ENCODE data around the gene SNAPIN. TPM values are rescaled to one million over a fixed set of nuclear protein-coding genes. Genes with fewer than 3 reads are reported as not detected.
A peak's percentile ranks its signal among the peaks of the same experiment; 100 is the strongest.

SNAPIN gene
- total RNA-seq, 1 experiment from 2014 or later: 23.4 TPM

DNA sequence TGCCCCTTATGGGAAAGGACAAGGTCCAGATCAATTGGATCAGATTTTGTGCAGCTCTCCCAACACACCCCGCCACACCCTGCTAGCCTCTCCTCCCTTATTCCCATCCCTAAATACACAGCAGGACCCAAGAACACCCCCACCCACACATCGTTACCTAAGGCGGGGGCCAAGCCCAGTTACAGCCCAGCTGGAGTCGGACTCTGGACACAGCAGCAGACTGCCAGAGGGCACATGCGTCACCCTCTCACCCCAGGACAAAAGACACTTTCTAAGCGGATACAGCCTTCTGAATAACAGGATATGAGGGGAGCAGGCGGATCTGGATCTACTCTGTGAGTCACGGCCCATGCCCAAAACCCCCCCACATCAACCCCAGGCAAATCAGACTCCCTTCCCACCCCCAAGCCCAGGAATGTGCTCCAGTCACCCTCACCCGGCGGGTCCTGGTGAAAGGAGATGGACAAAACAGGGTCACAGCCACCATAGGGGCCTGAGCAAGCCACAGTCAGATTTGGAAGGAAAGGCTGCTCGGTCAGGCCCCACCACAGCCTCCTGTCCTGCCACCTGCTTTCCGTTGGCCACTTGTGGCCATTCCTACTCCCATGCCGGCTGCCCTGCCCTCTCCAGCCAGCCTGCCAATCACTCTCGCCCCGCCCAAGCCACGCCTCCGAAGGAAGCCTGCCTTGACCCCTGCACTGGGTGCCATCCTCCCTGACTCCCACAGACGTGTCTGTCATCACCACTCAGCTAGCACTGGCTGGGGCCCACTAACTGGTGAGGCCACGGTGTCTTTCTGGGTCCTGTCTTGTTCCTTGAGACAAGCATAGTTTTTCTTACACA is 49.5 kb upstream of the SNAPIN start:
- Mint-ChIP-seq H3K4me1 (peaks cover 64% of the 10 kb centered on the region), H3K27me3 (ENCODE audit: low read depth) (no peaks in the 10 kb centered on the region; the same call in 1 of the 2 replicates), H3K9me3 (no peaks in the 10 kb centered on the region), H3K4me3 (peak overlapping the region; percentile 29), H3K27ac (peak overlapping the region; percentile 90; the same call in 1 of the 2 replicates), H3K36me3 (no peaks in the 10 kb centered on the region)
- TF ChIP-seq SP1 (CRISPR knock-in tag; conservative IDR thresholded peaks at IDR 0.05) (0 out of 2 replicates have a peak, but pooled peaks have one; percentile 19), GABPB1 (CRISPR knock-in tag; IDR thresholded peaks at IDR 0.05) (peak; percentile 48)
- TF ChIP-seq, protein P1, sequence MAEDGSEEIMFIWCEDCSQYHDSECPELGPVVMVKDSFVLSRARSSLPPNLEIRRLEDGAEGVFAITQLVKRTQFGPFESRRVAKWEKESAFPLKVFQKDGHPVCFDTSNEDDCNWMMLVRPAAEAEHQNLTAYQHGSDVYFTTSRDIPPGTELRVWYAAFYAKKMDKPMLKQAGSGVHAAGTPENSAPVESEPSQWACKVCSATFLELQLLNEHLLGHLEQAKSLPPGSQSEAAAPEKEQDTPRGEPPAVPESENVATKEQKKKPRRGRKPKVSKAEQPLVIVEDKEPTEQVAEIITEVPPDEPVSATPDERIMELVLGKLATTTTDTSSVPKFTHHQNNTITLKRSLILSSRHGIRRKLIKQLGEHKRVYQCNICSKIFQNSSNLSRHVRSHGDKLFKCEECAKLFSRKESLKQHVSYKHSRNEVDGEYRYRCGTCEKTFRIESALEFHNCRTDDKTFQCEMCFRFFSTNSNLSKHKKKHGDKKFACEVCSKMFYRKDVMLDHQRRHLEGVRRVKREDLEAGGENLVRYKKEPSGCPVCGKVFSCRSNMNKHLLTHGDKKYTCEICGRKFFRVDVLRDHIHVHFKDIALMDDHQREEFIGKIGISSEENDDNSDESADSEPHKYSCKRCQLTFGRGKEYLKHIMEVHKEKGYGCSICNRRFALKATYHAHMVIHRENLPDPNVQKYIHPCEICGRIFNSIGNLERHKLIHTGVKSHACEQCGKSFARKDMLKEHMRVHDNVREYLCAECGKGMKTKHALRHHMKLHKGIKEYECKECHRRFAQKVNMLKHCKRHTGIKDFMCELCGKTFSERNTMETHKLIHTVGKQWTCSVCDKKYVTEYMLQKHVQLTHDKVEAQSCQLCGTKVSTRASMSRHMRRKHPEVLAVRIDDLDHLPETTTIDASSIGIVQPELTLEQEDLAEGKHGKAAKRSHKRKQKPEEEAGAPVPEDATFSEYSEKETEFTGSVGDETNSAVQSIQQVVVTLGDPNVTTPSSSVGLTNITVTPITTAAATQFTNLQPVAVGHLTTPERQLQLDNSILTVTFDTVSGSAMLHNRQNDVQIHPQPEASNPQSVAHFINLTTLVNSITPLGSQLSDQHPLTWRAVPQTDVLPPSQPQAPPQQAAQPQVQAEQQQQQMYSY (CRISPR knock-in tag; IDR thresholded peaks at IDR 0.05): no peak
- POLR2A ChIA-PET: interaction anchor here (0.7 to 2.6 kb wide), 2 partner anchors 18 to 25 kb away, joined by 3 to 7 read pairs; partner anchors contain the start of genes CHTOP and S100A13
- CTCF ChIA-PET: interaction anchor here (1.3 to 14.4 kb wide), 4 partner anchors 19 to 76 kb away, joined by 3 to 230 read pairs (median 6); partner anchors contain the start of genes S100A1, S100A13 and S100A6
- ATAC-seq (peak; percentile 71), DNase-seq (ENCODE audit: low spot score) (peak; percentile 84)

GRCh38 chr1:153609585-153609907 is 49.0 kb upstream of the SNAPIN start:
- Mint-ChIP-seq H3K4me1 (peaks cover 64% of the 10 kb centered on the region), H3K4me3 (peak overlapping the region; percentile 29; the same call in 1 of the 2 replicates), H3K36me3 (no peaks in the 10 kb centered on the region), H3K9me3 (no peaks in the 10 kb centered on the region), H3K27ac (peak overlapping the region; percentile 46; the same call in 1 of the 2 replicates), H3K27me3 (ENCODE audit: low read depth) (no peaks in the 10 kb centered on the region; the same call in 1 of the 2 replicates)
- DNase-seq (ENCODE audit: low spot score) (no peak), ATAC-seq (no peak)
- ChIA-PET CTCF (interaction anchor here (2.1 to 14.4 kb wide), 2 partner anchors 19 to 37 kb away, joined by 10 to 230 read pairs; partner anchors contain the start of genes S100A1 and S100A13), POLR2A (interaction anchor here (0.7 kb wide), 1 partner anchor 17 kb away, joined by 3 read pairs; the partner anchor contains the start of gene S100A13)
- TF ChIP-seq NFATC4 (CRISPR knock-in tag; IDR thresholded peaks at IDR 0.05) (no peak), ZNF138 (CRISPR knock-in tag; conservative IDR thresholded peaks at IDR 0.05) (no peak), ZNF263 (CRISPR knock-in tag; IDR thresholded peaks at IDR 0.05; ENCODE audit: low read depth) (no peak), TEAD1 (CRISPR knock-in tag; IDR thresholded peaks at IDR 0.05) (no peak)

GRCh38 chr1:153610334-153610733 is 48.2 kb upstream of the SNAPIN start:
- H3K36me3 Mint-ChIP-seq: no peaks in the 10 kb centered on the region
- peaks cover 61% of the 10 kb centered on the region for H3K4me1 Mint-ChIP-seq
- ChIA-PET POLR2A (no interaction called here), CTCF (interaction anchor here (14.4 kb wide), 1 partner anchor 18 kb away, joined by 230 read pairs; the partner anchor contains the start of genes S100A1 and S100A13)
- DNase-seq (ENCODE audit: low spot score) (no peak), ATAC-seq (no peak)
- H3K27ac Mint-ChIP-seq: no peak overlapping the region
- no peak overlapping the region for H3K4me3 Mint-ChIP-seq
- no peaks in the 10 kb centered on the region for H3K9me3 Mint-ChIP-seq
- H3K27me3 Mint-ChIP-seq (ENCODE audit: low read depth): no peaks in the 10 kb centered on the region; the same call in 1 of the 2 replicates
- no peak for TF ChIP-seq CDX4 (CRISPR knock-in tag; IDR thresholded peaks at IDR 0.05; ENCODE audit: borderline replicate concordance)
- no peak for TF ChIP-seq ZNF396 (CRISPR knock-in tag; IDR thresholded peaks at IDR 0.05; ENCODE audit: borderline replicate concordance)
- TF ChIP-seq ATF6 (CRISPR knock-in tag; IDR thresholded peaks at IDR 0.05): no peak
- TF ChIP-seq GRHL2 (CRISPR knock-in tag; IDR thresholded peaks at IDR 0.05; ENCODE audit: insufficient replicate concordance, severe bottlenecking): no peak
- TF ChIP-seq NR2C2 (CRISPR knock-in tag; IDR thresholded peaks at IDR 0.05): no peak
- no peak for TF ChIP-seq SMAD4 (CRISPR knock-in tag; IDR thresholded peaks at IDR 0.05)
- TF ChIP-seq, protein P2, sequence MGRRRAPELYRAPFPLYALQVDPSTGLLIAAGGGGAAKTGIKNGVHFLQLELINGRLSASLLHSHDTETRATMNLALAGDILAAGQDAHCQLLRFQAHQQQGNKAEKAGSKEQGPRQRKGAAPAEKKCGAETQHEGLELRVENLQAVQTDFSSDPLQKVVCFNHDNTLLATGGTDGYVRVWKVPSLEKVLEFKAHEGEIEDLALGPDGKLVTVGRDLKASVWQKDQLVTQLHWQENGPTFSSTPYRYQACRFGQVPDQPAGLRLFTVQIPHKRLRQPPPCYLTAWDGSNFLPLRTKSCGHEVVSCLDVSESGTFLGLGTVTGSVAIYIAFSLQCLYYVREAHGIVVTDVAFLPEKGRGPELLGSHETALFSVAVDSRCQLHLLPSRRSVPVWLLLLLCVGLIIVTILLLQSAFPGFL (CRISPR knock-in tag; IDR thresholded peaks at IDR 0.05; ENCODE audit: borderline replicate concordance): no peak
- TF ChIP-seq CREM (CRISPR knock-in tag; IDR thresholded peaks at IDR 0.05): no peak
- TF ChIP-seq, protein P3, sequence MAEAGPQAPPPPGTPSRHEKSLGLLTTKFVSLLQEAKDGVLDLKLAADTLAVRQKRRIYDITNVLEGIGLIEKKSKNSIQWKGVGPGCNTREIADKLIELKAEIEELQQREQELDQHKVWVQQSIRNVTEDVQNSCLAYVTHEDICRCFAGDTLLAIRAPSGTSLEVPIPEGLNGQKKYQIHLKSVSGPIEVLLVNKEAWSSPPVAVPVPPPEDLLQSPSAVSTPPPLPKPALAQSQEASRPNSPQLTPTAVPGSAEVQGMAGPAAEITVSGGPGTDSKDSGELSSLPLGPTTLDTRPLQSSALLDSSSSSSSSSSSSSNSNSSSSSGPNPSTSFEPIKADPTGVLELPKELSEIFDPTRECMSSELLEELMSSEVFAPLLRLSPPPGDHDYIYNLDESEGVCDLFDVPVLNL (CRISPR knock-in tag; IDR thresholded peaks at IDR 0.05; ENCODE audit: borderline replicate concordance, low read depth): no peak
- TF ChIP-seq, protein P4, sequence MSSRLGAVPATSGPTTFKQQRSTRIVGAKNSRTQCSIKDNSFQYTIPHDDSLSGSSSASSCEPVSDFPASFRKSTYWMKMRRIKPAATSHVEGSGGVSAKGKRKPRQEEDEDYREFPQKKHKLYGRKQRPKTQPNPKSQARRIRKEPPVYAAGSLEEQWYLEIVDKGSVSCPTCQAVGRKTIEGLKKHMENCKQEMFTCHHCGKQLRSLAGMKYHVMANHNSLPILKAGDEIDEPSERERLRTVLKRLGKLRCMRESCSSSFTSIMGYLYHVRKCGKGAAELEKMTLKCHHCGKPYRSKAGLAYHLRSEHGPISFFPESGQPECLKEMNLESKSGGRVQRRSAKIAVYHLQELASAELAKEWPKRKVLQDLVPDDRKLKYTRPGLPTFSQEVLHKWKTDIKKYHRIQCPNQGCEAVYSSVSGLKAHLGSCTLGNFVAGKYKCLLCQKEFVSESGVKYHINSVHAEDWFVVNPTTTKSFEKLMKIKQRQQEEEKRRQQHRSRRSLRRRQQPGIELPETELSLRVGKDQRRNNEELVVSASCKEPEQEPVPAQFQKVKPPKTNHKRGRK (CRISPR knock-in tag; IDR thresholded peaks at IDR 0.05; ENCODE audit: borderline replicate concordance): no peak
- TF ChIP-seq HMGA2 (CRISPR knock-in tag; IDR thresholded peaks at IDR 0.05): no peak
- TF ChIP-seq ZNF138 (CRISPR knock-in tag; conservative IDR thresholded peaks at IDR 0.05): no peak

All from WTC11 (cell line).